H1 (cell line): ENCODE measurements around the gene SLC66A2. TPM values are rescaled to one million over a fixed set of nuclear protein-coding genes. Genes with fewer than 3 reads are reported as not detected.

Experiments
- USF2 ChIP-seq: IDR thresholded peaks from 2 replicates; pipeline ENCODE4 v1.6.1; 2011; ENCODE audit warnings: low read length, improper control_type of control experiment
- polyA plus RNA-seq, 7 experiments: library from polyadenylated mRNA; depleted of rRNA in 3 of 7; stranded (reverse) in 5 of 7; unstranded in 2 of 7; fragments of >200 nt in 5 of 7; fragments of 200-250 nt in 2 of 7; gene quantifications; 1 replicate in 5 of 7; 2 replicates in 1 of 7; 4 replicates in 1 of 7; pipeline versions ENCODE4 v1.2.1 to v1.2.3, GENCODE V29; 2011 to 2013; ENCODE audit warnings: missing spikeins in 2 of 7, mixed read lengths in 2 of 7
- total RNA-seq: library from RNA; stranded (reverse); fragmentation: NEBNext Ultra II Directional; extraction: Animal tissue kit (Norgen Biotek cat#: 25700); gene quantifications from 2 replicates; pipeline ENCODE4 v1.2.1, GENCODE V29; 2021

The SLC66A2 gene
- total and polyA plus RNA-seq, 2 of the 8 experiments (the other 6 are each of a cell fraction or from before 2014, with no cell fraction given) = 15.0 to 18.9 TPM

DNA sequence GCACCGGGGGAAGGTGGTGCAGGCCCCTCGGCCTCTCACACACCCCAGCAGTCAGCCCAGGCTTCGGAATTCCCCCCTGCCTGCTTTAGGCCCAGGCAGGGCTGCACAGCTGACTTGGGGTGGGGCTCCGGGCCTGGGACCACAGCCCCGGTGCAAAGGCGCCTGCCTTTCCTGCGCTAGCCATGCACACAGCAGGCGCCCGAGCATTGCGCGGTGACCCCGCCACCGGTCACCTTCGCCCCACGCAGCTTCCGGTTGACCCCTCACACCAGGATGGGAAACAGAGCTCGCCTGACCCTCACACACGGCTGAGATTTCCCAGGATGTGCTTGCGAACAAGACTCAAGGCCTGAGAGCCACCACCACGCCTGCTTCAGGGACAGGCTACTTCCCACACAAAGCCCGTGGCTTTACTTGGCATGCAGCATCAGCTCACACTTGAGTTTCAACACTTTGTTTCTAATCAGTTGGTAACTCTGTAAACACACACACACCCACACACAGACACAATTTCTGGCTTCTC is 46.0 kb downstream of the SLC66A2 start (continued):
- no peak for TF ChIP-seq USF2
